GM21528 (cell line): ENCODE data around the gene ABHD16B.
"Not testable (repeated sequence)": the region's sequence is repeated elsewhere in the genome, so short reads cannot be mapped to it uniquely, and the experiment has no call there.

Experiments
- ATAC-seq: cut with Tn5 transposase; IDR thresholded peaks from one replicate; pipeline ENCODE4 v1.9.1; 2021; ENCODE audit warnings: mild to moderate bottlenecking, moderate library complexity; ENCODE audit not compliant: unreplicated experiment, low FRiP score

The ABHD16B gene

DNA sequence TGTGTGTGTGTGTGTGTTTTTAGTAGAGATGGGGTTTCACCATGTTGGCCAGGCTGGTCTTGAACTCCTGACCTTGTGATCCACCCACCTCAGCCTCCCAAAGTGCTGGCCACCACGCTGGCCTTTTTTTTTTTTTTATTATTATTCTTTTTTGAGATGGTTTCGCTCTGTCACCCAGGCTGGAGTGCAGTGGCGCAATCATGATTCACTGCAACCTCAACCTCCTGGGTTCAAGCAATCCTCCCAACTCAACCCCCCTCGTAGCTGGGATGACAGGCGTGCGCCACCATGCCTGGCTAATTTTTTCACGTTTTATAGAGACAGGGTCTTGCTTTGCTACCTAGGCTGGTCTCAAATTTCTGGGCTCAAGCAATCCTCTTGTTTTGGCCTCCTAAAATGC, 12.9 kb downstream of the ABHD16B start:
- not testable (repeated sequence) for ATAC-seq

GRCh38 chr20:63876489-63877036, 15.3 kb downstream of the ABHD16B start:
- ATAC-seq = no peak

DNA sequence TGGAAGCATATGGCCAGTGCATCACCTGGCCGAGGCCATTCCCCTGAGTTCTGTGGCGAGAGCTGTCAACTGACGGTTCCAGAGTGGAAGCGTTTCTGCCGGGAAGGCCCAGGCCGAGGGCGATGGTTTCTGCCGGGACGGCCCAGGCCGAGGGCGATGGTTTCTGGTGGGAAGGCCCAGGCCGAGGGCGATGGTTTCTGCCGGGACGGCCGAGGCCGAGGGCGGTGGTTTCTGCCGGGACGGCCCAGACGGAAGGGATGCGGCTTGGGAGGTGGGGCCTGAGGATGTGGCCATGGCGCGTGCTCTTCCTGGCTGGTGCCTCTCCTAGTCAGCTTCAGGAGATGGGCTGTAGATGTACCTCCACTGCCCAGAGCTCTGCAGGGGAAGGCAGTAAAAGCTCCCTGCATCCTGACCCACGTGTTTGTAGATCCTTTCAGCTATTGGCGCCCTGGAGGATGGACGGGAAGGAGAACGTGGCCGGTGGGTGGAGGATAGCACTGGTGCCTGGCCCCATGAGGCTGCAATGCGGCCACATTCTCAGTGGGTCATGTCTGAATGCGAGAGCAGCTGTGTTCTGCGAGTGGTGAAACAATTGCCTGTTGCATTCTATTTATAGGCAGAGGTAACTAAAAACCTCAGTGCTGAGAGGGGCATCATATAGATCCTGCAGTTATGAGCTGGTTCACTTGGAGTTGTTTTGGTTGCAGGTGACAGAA, 16.6 kb downstream of the ABHD16B start:
- ATAC-seq = no peak

DNA sequence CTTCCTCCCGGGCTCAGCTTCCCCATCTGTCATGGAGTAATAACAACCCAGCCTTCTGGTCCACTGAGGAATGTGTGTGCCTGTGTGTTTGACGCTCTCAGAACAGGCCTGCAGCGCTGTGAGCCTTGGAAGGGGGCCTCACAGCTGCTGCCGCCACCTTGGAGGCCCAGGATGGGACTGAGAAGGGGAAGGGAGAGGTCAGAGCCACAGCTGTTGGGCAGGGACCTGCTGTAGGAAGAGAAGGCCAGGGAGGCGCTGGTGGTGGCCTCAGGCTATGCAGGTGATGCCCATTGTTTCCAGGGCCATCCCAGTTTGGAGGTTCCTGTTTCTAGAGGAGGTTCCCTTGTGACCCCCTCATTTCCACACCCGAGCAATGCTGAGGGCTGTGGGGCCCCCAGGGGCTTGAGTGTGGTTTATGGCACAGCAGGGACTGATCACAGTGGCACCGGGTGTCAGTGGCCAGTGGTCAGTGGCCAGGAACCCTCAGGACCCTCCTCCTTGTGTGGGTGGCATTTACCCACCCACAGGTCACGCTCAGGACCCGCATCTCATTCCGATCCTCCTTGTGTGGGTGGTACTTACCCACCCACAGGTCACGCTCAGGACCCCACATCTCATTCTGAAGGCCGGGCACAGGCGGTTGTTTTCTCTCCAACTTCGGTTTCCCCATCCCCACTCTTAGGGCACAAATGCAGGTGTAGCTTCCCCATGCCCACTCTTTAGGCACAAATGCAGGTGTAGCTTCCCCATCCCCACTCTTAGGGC, 17.8 kb downstream of the ABHD16B start:
- ATAC-seq = no peak

DNA sequence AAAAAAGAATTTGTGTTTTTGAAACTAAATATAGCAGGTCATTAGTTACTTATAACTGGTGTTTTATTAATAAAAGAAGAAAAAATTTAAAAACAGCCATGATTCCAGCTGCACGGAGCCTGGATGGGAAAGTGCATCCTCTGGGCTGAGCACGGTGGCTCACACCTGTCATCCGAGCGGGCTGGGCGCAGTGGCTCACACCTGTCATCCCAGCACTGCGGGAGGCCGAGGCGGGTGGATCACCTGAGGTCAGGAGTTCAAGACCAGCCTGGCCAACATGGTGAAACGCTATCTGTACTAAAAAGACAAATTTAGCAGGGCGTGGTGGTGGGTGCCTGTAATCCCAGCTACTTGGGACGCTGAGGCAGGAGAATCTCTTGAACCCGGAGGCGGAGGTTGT, 19.6 kb downstream of the ABHD16B start:
- not testable (repeated sequence) for ATAC-seq

DNA sequence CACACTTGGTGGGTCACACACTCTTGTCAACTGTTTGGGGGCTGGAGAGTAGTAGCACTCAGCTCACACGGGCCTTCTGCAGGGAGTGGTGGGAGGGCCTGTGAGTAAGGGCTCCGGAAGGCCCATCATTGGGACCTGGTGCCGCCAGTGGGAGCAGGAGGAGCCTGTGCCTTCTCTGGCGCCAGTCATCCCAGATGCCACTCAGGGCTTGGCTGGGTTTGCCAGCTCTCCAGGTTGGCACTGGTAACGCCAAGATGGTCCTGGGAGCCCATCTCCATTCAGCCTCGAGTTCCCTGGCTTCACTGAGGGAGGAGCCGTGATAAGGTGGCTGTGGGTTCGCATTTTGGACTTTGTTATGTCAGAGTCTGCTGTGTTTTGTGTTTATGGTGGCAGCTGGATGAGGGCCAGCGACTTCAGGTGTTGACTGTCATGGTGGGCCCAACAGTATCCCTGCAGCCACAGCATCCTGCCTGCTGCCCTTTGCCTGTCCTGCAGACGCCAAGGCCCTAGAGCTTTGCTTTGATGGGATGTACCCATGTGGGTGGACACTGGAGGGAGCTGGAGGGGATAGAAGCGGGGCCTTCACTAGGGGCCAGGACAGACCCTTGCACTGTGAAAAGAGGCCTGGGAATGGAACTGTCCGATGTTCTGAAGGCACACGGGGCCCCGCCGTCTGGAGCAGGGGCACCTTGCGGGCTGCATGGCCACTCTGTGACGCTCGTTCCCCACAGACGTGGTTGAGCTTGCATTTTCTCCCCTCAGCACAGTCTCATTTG, 20.3 kb downstream of the ABHD16B start:
- no peak for ATAC-seq

GRCh38 chr20:63882257-63883200, 21.2 kb downstream of the ABHD16B start:
- ATAC-seq = no peak

GRCh38 chr20:63883201-63883593, 21.9 kb downstream of the ABHD16B start:
- no peak for ATAC-seq

- ATAC-seq = no peak
These were observed 23.4 kb downstream of the ABHD16B start for GRCh38 chr20:63884506-63885263.

- ATAC-seq = no peak
These were observed 24.2 kb downstream of the ABHD16B start for GRCh38 chr20:63885264-63886053.

DNA sequence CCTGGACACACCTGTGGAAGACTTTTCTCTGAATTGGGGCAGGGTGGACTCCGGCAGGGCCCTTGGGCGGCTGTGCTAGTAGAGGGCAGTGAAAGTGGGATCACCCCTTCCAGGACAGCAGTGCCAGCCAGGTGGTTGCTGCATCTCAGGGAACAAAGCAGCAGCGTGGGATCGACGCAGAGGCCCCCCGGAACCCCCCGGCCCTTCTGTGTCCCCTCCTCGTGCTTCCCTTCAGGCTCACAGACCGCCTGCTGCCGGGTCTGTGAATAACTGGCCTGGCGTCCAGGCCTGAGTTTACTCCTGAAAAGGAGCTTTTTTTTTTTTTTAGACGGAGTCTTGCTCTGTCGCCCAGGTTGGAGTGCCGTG, 24.7 kb downstream of the ABHD16B start:
- no peak for ATAC-seq

- no peak for ATAC-seq
These were observed 25.6 kb downstream of the ABHD16B start for GRCh38 chr20:63886921-63887320.

GRCh38 chr20:63889241-63890200, 28.2 kb downstream of the ABHD16B start:
- ATAC-seq = no peak

- ATAC-seq = no peak
These were observed 28.9 kb downstream of the ABHD16B start for GRCh38 chr20:63890201-63890576.

- ATAC-seq = no peak
These were observed 29.3 kb downstream of the ABHD16B start for GRCh38 chr20:63890616-63891015.

DNA sequence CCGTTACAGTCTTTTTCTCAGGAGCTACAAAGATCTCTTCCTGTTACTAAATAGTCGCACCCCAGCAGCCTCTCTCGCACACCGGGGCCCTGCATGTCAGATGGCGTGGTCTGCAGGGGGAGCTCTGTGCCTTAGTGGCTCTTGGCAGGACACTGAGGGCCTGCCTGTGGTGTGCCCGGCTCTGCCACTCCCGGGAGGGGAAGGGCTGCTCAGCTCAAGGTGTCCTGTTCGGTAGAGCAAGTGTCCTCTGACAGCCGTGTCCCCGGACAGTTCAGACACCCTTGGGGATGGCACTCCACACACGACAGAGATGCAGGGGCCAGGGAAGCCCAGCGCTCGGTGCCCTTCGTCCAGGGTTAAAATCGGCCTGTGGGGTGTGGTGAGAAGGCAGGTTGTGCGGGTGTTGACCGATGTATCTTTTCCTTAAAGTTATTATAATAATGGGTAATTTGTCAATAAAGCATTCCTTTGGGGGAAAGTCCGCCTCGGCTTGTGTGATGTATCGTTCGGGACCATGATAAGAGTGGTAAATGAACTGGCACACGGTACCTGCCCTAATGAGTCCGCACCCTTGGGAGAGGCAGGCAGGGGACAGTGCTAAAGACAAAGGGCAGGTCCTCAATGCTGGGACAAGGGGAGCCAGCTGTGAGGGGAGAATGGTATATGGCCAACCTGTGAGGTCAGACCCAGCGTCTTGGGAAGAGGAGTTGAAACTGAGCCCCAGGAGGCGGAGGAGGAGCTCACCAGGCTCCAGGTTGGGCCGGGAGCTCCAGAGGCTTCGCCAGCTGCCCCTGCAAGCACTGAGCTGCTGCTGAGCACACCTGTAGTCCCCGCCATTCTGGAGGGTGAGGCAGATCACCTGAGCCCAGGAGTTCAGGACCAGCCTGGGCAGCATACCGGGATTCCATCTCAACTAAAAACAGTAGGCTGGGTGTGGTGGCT, 30.0 kb downstream of the ABHD16B start:
- no peak for ATAC-seq
